ENCODE data around the gene MAPK12. TPM values are rescaled to one million over a fixed set of nuclear protein-coding genes. Genes with fewer than 3 reads are reported as not detected.

Gene MAPK12
- total and polyA plus RNA-seq, 4 donors: 13.2 to 57.6 (median 25.4) TPM

DNA sequence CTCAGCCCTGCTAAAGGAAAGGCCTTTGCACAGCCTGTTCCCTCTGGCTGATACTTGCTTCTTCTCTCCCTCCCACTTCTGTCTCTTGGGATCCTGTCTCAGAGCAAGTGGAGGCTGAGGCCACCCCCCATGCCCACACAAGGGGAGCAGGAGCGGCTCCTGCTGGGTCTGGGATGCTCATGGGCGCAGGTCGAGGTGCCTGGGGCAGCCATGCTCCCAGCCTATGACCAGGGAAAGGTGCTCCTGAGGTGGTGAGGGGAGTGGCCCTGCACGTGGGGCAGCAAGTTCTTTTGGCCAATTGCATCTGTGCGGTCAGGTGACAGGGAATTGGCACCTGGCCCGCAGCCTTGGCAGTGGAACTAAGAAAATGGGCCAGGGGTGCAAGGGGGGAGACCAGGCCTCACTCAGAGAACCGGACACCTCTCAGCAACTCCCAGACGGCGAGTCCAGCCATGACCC, 7.2 kb upstream of the MAPK12 start:
- peak in 2 of 6 donors; percentile 32 to 60 for DNase-seq (ENCODE audit: low read depth in 4 of 6, low spot score in 6 of 6)
- Histone ChIP-seq H3K36me3 (ENCODE audit: control insufficient read depth, insufficient read depth, low read length) (peaks cover 44% of the 10 kb centered on the region), H3K4me1 (ENCODE audit: control insufficient read depth, insufficient read depth, low read length) (peaks cover 60% of the 10 kb centered on the region), H3K27me3 (ENCODE audit: control insufficient read depth, insufficient read depth, low read length) (no peaks in the 10 kb centered on the region), H3K4me3 (ENCODE audit: low read depth, low read length) (no peak overlapping the region), H3K9me3 (ENCODE audit: control insufficient read depth, insufficient read depth, low read length) (no peaks in the 10 kb centered on the region), H3K27ac (ENCODE audit: low read depth, low read length) (no peak overlapping the region)
- 53% methylated on average over 8 of the region's 9 CpGs for WGBS (ENCODE audit: insufficient coverage)

DNA sequence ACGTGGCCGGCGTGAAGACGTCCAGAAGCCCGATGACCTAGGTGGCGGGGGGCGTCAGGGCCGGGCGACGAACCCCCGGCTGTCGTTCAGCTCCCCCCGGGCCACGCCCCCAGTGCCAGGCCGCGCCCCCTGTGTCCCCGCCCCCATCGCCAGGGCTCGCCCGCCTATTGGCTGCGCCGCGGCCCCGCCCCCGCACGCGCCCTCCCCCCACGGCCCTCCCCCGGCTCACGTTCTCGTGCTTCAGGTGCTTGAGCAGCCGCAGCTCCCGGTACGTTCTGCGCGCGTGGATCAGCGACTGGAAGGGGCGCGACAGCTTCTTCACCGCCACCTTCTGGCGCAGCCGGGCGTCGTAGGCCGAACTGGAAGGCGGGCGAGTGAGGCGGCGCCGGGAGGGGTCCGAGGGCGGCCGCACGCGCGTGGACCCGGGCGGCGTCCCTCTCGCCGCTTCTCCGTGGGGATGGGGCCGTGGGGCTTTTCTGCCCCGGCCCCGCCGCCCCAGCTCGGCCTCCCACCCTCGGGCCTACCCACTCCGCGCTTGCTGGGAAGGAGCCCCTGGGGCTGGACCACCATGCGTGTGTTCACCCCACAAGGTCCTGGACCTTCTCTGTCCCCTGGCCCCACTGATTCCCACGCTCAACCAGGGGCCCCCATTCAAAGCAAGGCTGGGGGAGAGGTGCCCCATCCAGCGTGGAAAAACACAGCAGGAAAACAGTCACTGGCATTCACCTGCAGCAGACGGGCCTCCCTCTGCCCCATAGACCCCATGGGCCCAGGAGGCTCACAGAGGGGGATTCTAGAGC, 6.3 kb upstream of the MAPK12 start:
- peaks cover 51% of the 10 kb centered on the region for H3K36me3 ChIP-seq (ENCODE audit: control insufficient read depth, insufficient read depth, low read length)
- no peak overlapping the region for H3K4me3 ChIP-seq (ENCODE audit: low read depth, low read length)
- WGBS (ENCODE audit: insufficient coverage): 13% methylated on average over 67 of the region's 75 CpGs
- peaks cover 63% of the 10 kb centered on the region for H3K4me1 ChIP-seq (ENCODE audit: control insufficient read depth, insufficient read depth, low read length)
- H3K27me3 ChIP-seq (ENCODE audit: control insufficient read depth, insufficient read depth, low read length): no peaks in the 10 kb centered on the region
- DNase-seq (ENCODE audit: low read depth in 4 of 6, low spot score in 6 of 6): peak in 3 of 6 donors; percentile 57 to 96 (median 84)
- no peaks in the 10 kb centered on the region for H3K9me3 ChIP-seq (ENCODE audit: control insufficient read depth, insufficient read depth, low read length)
- H3K27ac ChIP-seq (ENCODE audit: low read depth, low read length): no peak overlapping the region

DNA sequence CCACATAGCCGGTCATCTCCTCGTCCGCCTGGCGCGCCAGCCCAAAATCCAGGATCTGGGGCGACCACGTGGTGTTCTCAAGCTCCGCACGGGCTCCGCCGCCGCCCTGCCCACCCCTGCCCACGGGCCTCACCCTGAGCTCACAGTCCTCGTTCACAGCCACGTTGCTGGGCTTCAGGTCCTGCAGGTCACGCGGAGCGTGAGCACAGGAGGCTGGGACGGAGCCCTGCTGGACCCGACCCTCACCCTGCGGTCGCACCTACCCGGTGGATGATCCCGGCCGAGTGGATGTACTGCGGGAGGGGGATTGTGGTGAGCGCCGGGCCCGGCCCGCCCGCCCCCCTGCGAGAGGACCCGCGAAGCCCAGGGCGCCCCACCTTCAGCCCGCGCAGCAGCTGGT, 5.5 kb upstream of the MAPK12 start:
- Histone ChIP-seq H3K4me1 (ENCODE audit: control insufficient read depth, insufficient read depth, low read length) (peaks cover 63% of the 10 kb centered on the region), H3K4me3 (ENCODE audit: low read depth, low read length) (no peak overlapping the region), H3K27ac (ENCODE audit: low read depth, low read length) (no peak overlapping the region), H3K27me3 (ENCODE audit: control insufficient read depth, insufficient read depth, low read length) (no peaks in the 10 kb centered on the region), H3K36me3 (ENCODE audit: control insufficient read depth, insufficient read depth, low read length) (peaks cover 47% of the 10 kb centered on the region), H3K9me3 (ENCODE audit: control insufficient read depth, insufficient read depth, low read length) (no peaks in the 10 kb centered on the region)
- no peak for DNase-seq (ENCODE audit: low read depth in 4 of 6, low spot score in 6 of 6)
- 62% methylated on average over 37 of the region's 37 CpGs for WGBS (ENCODE audit: insufficient coverage)

DNA sequence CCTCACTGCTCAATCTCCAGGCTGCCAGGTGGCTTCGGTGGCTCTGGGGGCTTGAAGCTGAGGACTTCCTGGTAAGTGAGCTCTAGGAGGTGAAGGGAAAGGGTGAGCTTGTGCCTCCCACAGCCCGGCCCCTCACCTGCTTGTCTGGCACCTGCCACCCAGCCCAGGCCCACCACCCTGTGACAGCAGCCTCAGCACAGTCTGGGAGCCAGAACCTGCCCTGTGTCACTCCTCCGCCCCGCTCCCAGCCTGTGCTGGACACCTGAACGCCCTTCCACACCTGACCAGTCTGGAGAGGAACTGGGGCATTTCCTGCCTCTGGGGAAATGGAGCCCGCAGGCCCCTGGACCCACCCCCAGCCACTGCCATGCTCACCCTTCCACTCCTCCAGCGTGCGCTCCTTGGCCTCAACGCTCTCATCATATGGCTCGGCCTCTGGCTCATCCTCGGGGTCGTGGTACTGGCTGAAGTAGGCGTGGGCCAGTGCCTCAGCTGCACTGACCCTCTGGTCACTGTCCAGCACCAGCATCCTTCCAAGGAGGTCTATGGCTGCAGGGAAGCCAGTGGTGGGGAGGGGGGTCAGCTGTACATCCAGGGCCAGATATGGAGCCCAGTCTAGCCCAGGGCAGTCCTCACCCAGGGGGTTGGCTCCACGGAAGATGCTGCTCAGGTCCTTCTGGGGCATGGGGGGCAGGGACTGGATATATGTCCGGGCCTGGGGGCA, 3.6 kb upstream of the MAPK12 start:
- 91% methylated on average over 15 of the region's 15 CpGs for WGBS (ENCODE audit: insufficient coverage)
- no peak for DNase-seq (ENCODE audit: low read depth in 4 of 6, low spot score in 6 of 6)
- peaks cover 49% of the 10 kb centered on the region for H3K36me3 ChIP-seq (ENCODE audit: control insufficient read depth, insufficient read depth, low read length)
- H3K4me1 ChIP-seq (ENCODE audit: control insufficient read depth, insufficient read depth, low read length): peaks cover 57% of the 10 kb centered on the region
- H3K27ac ChIP-seq (ENCODE audit: low read depth, low read length): no peak overlapping the region
- no peak overlapping the region for H3K4me3 ChIP-seq (ENCODE audit: low read depth, low read length)
- no peaks in the 10 kb centered on the region for H3K9me3 ChIP-seq (ENCODE audit: control insufficient read depth, insufficient read depth, low read length)
- H3K27me3 ChIP-seq (ENCODE audit: control insufficient read depth, insufficient read depth, low read length): no peaks in the 10 kb centered on the region

DNA sequence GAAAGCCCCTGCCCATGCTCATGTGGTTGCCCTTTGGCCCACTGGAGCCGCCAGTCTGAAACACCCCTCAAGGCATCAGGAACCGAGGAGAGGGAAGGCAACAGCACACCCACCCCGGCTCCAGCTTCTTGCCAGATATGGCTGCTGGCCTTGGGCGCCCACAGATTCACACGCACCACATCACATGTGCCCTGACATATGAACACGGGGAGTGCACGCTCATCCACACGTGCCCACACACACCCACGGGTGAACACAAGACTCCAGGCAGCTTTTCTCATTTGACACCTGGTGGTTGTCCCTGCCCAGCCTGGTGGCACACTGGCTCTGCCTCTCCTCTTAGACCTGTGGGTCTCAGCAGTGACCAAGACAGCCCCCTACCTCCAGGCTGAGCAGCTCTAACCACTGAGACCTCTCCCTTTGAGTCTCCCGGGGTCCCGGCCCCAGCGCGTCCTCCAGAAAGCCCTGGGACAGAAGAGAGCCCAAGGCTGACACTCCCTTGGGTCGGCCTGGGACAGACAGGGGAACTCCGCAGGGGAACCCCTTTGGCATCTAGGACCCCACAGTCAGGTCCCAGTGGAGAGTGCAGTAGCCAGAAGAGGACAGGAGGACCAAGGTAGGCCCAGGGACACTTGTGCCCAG, 2.7 kb upstream of the MAPK12 start:
- H3K36me3 ChIP-seq (ENCODE audit: control insufficient read depth, insufficient read depth, low read length): peaks cover 53% of the 10 kb centered on the region

DNA sequence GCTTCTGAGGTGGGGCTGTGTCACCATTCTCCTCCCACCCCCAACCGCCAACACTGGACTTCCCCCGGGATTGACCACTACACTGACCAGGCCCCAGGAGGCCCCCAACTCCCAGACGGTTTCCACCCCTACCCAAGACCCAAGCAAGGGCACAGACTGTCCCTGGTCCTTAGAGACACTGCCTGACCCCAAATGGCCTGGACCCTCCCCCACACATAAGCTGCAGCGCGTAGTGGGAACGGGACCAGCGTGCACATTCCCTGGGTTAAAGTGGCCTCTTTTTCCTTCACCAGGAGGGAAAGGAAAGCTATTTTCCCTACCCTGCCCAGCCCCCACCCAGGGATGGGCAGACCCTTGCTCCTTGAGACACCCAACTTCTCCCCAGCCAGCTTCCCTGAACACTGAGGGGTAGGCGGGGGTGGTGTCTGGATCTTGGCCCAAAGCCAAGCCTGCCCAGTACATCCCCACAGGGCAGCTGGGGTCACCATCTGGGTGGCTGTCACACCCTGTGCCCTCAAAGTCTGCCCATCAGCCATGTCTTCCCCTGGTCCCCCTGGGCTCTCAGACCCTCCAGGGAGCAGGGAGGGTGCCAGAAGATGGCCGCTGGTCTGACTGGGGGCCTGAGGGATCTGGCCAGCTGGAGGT, 1.6 kb upstream of the MAPK12 start:
- H3K27ac ChIP-seq (ENCODE audit: low read depth, low read length): no peak overlapping the region
- no peak overlapping the region for H3K4me3 ChIP-seq (ENCODE audit: low read depth, low read length)
- no peak for DNase-seq (ENCODE audit: low read depth in 4 of 6, low spot score in 6 of 6)
- H3K36me3 ChIP-seq (ENCODE audit: control insufficient read depth, insufficient read depth, low read length): peaks cover 62% of the 10 kb centered on the region
- WGBS (ENCODE audit: insufficient coverage): 64% methylated on average over 8 of the region's 9 CpGs
- H3K9me3 ChIP-seq (ENCODE audit: control insufficient read depth, insufficient read depth, low read length): no peaks in the 10 kb centered on the region
- peaks cover 48% of the 10 kb centered on the region for H3K4me1 ChIP-seq (ENCODE audit: control insufficient read depth, insufficient read depth, low read length)
- H3K27me3 ChIP-seq (ENCODE audit: control insufficient read depth, insufficient read depth, low read length): no peaks in the 10 kb centered on the region

More for the DNA sequence above, 2.7 kb upstream of the MAPK12 start:
- no peak for DNase-seq (ENCODE audit: low read depth in 4 of 6, low spot score in 6 of 6)
- WGBS (ENCODE audit: insufficient coverage): 86% methylated on average over 15 of the region's 15 CpGs
- no peaks in the 10 kb centered on the region for H3K27me3 ChIP-seq (ENCODE audit: control insufficient read depth, insufficient read depth, low read length)
- H3K4me3 ChIP-seq (ENCODE audit: low read depth, low read length): no peak overlapping the region
- H3K27ac ChIP-seq (ENCODE audit: low read depth, low read length): no peak overlapping the region
- no peaks in the 10 kb centered on the region for H3K9me3 ChIP-seq (ENCODE audit: control insufficient read depth, insufficient read depth, low read length)
- H3K4me1 ChIP-seq (ENCODE audit: control insufficient read depth, insufficient read depth, low read length): peaks cover 58% of the 10 kb centered on the region

DNA sequence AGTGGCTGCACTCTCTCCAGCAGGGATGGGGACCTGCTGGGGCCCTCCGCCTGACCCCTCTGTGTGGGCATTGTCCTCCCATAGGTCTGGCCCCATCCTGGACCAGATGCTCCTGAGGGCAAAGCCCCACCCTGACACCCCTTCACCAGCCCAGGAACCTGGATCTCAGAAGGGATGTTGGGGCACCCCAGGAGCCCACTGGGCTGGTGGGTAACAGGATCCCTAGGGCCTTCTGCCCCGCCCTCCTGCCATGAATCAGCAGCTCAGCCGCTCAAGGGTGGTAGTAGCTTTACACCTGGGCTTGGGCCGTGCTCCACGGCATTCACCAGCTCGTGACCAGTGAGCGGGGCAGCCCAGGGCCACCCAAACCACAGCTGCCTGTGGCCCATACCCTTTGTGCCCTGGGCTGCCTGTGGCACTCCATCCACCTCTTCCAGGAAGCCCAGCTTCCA, 1.0 kb upstream of the MAPK12 start:
- Histone ChIP-seq H3K4me1 (ENCODE audit: control insufficient read depth, insufficient read depth, low read length) (peaks cover 45% of the 10 kb centered on the region), H3K27ac (ENCODE audit: low read depth, low read length) (no peak overlapping the region), H3K4me3 (ENCODE audit: low read depth, low read length) (no peak overlapping the region), H3K9me3 (ENCODE audit: control insufficient read depth, insufficient read depth, low read length) (no peaks in the 10 kb centered on the region), H3K27me3 (ENCODE audit: control insufficient read depth, insufficient read depth, low read length) (no peaks in the 10 kb centered on the region), H3K36me3 (ENCODE audit: control insufficient read depth, insufficient read depth, low read length) (peaks cover 68% of the 10 kb centered on the region)
- WGBS (ENCODE audit: insufficient coverage): 75% methylated on average over 7 of the region's 7 CpGs
- no peak for DNase-seq (ENCODE audit: low read depth in 4 of 6, low spot score in 6 of 6)

DNA sequence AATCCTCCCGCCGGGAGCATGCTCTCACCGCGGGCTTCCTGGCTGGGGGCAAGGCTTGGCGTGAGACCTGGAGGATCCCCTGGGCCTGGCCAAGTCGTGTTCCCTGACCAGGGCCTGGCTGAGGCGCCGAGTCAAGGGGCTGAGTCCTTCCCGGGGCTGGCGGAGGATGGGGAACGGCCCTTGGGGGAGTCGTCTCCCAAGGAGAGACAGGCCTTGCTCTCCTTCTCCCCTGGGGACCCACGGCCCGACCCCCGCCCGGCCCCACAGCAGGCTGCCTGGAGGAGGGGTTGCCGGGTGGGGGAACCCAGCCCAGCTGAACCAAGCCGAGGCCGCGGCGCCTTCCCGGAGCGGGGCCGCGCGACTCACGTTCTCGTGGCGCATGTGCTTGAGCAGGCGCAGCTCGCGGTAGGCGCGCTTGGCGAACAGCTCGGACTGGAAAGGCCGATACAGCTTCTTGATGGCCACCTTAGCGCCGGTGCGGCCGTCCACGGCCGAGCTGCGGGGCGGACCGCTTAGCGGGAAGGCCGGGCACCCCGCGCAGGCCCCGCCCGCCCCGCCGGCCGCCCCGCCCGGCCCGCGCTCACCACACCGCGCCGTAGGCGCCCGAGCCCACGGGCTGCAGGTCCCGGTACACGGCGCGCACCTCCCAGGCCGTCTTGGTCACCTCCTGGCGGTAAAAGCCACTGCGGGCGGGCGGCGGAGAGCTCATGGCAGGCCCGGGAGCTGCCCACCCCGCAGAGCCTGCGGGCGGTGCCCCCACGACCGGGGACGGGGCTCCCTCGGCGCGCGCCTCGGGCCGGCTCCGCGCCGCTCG, 475 bp downstream of the MAPK12 start:
- H3K4me3 ChIP-seq (ENCODE audit: low read depth, low read length): peak overlapping the region; percentile 42
- under 1% methylated on average over 92 of the region's 92 CpGs for WGBS (ENCODE audit: insufficient coverage)
- H3K27ac ChIP-seq (ENCODE audit: low read depth, low read length): no peak overlapping the region
- H3K9me3 ChIP-seq (ENCODE audit: control insufficient read depth, insufficient read depth, low read length): no peaks in the 10 kb centered on the region
- peaks cover 69% of the 10 kb centered on the region for H3K36me3 ChIP-seq (ENCODE audit: control insufficient read depth, insufficient read depth, low read length)
- no peaks in the 10 kb centered on the region for H3K27me3 ChIP-seq (ENCODE audit: control insufficient read depth, insufficient read depth, low read length)
- peaks cover 33% of the 10 kb centered on the region for H3K4me1 ChIP-seq (ENCODE audit: control insufficient read depth, insufficient read depth, low read length)
- peak in 2 of 6 donors; percentile 85 to 90 for DNase-seq (ENCODE audit: low read depth in 4 of 6, low spot score in 6 of 6)
